Neural crest cell (in vitro differentiated cells): ENCODE data around the gene ADRA2C. TPM values are rescaled to one million over a fixed set of nuclear protein-coding genes. Genes with fewer than 3 reads are reported as not detected.

Source experiments
- DNase-seq: peaks from one replicate; pipeline ENCODE4 v3.0.0; 2021; ENCODE audit warnings: low read depth, mixed read lengths, low spot score
- H3K27ac Mint-ChIP-seq: one replicate; pipeline ENCODE4 v1.8.0; 2021; ENCODE audit warnings: mild to moderate bottlenecking, mixed read lengths; ENCODE audit not compliant: unreplicated experiment
- H3K27me3 Mint-ChIP-seq: 2 replicates; pipeline ENCODE4 v1.8.0; 2021; ENCODE audit warnings: low read depth, mild to moderate bottlenecking, mixed read lengths
- H3K36me3 Mint-ChIP-seq: 2 replicates; pipeline ENCODE4 v1.8.0; 2021; ENCODE audit warnings: low read depth, mild to moderate bottlenecking, mixed read lengths
- H3K4me1 Mint-ChIP-seq: 2 replicates; pipeline ENCODE4 v1.8.0; 2021; ENCODE audit warnings: mixed read lengths
- H3K4me3 Mint-ChIP-seq: one replicate; pipeline ENCODE4 v1.8.0; 2021; ENCODE audit warnings: mild to moderate bottlenecking, mixed read lengths
- H3K9me3 Mint-ChIP-seq: 2 replicates; pipeline ENCODE4 v1.8.0; 2021; ENCODE audit warnings: mixed read lengths
- CTCF ChIP-seq: fragments of 200-600 bp; sonication (generic); conservative IDR thresholded peaks from 2 replicates; pipeline ENCODE4 v1.5.0; 2021; ENCODE audit warnings: antibody characterized with exemption, mild to moderate bottlenecking
- total RNA-seq: library from RNA; stranded (reverse); gene quantifications from 2 replicates; pipeline ENCODE4 v1.2.1, GENCODE V29; 2021

The ADRA2C gene
- total RNA-seq, 1 donor from 2014 or later = 6.1 TPM

- H3K9me3 Mint-ChIP-seq = peaks cover 5% of the 10 kb centered on the region
- H3K4me3 Mint-ChIP-seq = no peak overlapping the region
- TF ChIP-seq CTCF = no peak
- H3K27me3 Mint-ChIP-seq = peaks cover 67% of the 10 kb centered on the region
- peaks cover 7% of the 10 kb centered on the region for H3K4me1 Mint-ChIP-seq
- H3K36me3 Mint-ChIP-seq = peaks cover 4% of the 10 kb centered on the region
- DNase-seq = no peak
- no peak overlapping the region for H3K27ac Mint-ChIP-seq
Observed at GRCh38 chr4:3723232-3723642, 42.9 kb upstream of the ADRA2C start.

- H3K27ac Mint-ChIP-seq = no peak overlapping the region
- DNase-seq = no peak
- no peaks in the 10 kb centered on the region for H3K36me3 Mint-ChIP-seq
- peaks cover 69% of the 10 kb centered on the region for H3K27me3 Mint-ChIP-seq
- H3K9me3 Mint-ChIP-seq = no peaks in the 10 kb centered on the region
- H3K4me1 Mint-ChIP-seq = peaks cover 7% of the 10 kb centered on the region
- TF ChIP-seq CTCF = no peak
- H3K4me3 Mint-ChIP-seq = no peak overlapping the region
Observed at GRCh38 chr4:3724319-3725231, 41.6 kb upstream of the ADRA2C start.

- TF ChIP-seq CTCF = no peak
- Mint-ChIP-seq H3K27me3 (peaks cover 61% of the 10 kb centered on the region), H3K36me3 (no peaks in the 10 kb centered on the region), H3K4me3 (no peak overlapping the region), H3K27ac (no peak overlapping the region), H3K4me1 (peaks cover 7% of the 10 kb centered on the region), H3K9me3 (no peaks in the 10 kb centered on the region)
- DNase-seq = peak; percentile 12
Observed at GRCh38 chr4:3725936-3726870, 40.0 kb upstream of the ADRA2C start.

DNA sequence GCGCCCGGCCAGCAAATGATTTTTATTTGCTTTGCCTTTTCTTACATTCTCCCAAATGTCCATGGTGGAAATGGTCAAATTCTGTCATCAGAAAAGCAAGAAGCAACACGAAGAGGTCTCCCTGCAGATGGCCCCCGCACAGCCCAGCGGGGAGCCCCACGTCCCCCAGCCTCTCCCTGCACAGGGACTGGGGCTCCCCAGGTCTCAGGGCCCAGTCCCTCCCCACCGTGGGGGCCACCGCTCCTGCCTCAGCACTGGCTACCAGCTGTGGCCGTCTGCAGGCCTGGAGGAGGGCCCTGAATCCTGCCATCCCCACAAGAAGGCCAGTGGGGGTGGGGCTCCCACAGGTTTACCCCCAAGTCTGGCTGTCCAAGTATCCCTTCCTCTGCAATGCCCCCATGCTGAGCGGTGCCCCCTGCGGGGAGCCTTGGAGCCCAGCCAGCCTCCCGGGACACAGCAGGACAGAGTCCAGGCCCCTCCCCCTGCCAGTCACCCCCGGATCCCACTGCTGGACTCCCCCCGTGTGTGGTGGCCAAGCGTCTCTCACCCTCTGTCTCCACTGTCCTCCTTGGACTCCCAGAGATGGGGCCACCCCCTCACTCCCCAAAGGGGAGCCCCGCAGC is 38.2 kb upstream of the ADRA2C start:
- H3K36me3 Mint-ChIP-seq = no peaks in the 10 kb centered on the region
- no peaks in the 10 kb centered on the region for H3K9me3 Mint-ChIP-seq
- no peak overlapping the region for H3K27ac Mint-ChIP-seq
- TF ChIP-seq CTCF = no peak
- H3K4me3 Mint-ChIP-seq = no peak overlapping the region
- H3K27me3 Mint-ChIP-seq = peaks cover 55% of the 10 kb centered on the region
- H3K4me1 Mint-ChIP-seq = peaks cover 7% of the 10 kb centered on the region
- DNase-seq = no peak

DNA sequence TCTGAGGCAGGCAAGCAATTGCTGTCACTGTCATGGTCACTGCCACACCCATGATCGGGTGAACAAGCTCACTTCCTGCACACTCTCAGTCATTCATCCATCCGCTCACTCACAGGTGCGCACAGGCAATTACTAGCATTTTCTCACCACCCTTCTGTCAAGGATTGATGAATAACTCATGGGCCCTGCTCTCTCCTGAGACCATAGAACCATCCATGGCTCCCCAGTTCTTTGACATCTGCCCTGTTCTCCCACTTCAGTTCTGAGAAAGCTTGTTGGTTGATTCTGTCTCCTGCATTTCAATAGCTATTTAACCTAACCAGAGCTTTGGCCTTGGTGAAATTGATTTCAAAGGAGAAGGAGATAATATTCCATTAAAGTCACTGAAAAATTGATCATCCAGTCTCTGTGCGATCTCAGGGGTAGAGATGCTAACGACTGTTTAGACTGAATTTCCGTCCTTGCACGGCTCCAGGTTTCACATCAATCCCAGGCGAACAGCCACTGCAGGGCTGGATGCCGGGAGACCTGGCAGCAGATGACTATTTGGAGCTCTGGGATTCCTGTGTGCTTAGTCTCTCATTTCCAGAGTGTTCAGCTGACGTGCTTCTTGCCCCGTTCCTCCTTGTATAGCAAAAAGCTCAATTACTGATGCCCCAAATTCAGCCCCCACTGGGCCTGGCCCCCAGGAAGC is 36.9 kb upstream of the ADRA2C start:
- no peak for TF ChIP-seq CTCF
- no peak for DNase-seq
- Mint-ChIP-seq H3K4me1 (peaks cover 6% of the 10 kb centered on the region), H3K27me3 (peaks cover 41% of the 10 kb centered on the region), H3K36me3 (no peaks in the 10 kb centered on the region), H3K9me3 (no peaks in the 10 kb centered on the region), H3K27ac (no peak overlapping the region), H3K4me3 (no peak overlapping the region)
